Natural killer cell (primary cell): Measurements from ENCODE around the gene SLC15A3. TPM values are rescaled to one million over a fixed set of nuclear protein-coding genes. Genes with fewer than 3 reads are reported as not detected.

Experiments
- ATAC-seq, 3 donors: fragments of 150-1000 bp in 2 of 3; fragments of 200-7000 bp in 1 of 3; cut with Tn5 transposase; 1 replicate in 1 of 3; 2 replicates in 2 of 3; pipeline ENCODE4 v1.10.0; 2021; ENCODE audit warnings: mild to moderate bottlenecking in 2 of 3, moderate library complexity in 2 of 3
- DNase-seq, 2 donors: peaks; one replicate each; pipeline versions ENCODE4 v3.0.0 to v3.0.0-alpha.2; 2013 to 2021; ENCODE audit warnings: mixed read lengths in 1 of 2
- H3K27ac ChIP-seq: one replicate; pipeline ENCODE4 v1.5.1; 2013; ENCODE audit warnings: mild to moderate bottlenecking, low read length
- H3K27me3 ChIP-seq: one replicate; pipeline ENCODE4 v1.6.1; 2013; ENCODE audit warnings: low read length; ENCODE audit not compliant: control insufficient read depth, insufficient read depth
- H3K36me3 ChIP-seq: one replicate; pipeline ENCODE4 v1.6.1; 2013; ENCODE audit warnings: low read length; ENCODE audit not compliant: control insufficient read depth, insufficient read depth
- H3K4me1 ChIP-seq: one replicate; pipeline ENCODE4 v1.6.1; 2013; ENCODE audit warnings: low read length; ENCODE audit not compliant: control insufficient read depth, insufficient read depth
- H3K4me3 ChIP-seq: one replicate; pipeline ENCODE4 v1.5.1; 2013; ENCODE audit warnings: low read length
- H3K9me3 ChIP-seq: one replicate; pipeline ENCODE4 v1.6.1; 2013; ENCODE audit warnings: low read length; ENCODE audit not compliant: control insufficient read depth, insufficient read depth
- H3K27ac Mint-ChIP-seq, 2 donors: one replicate each; pipeline ENCODE4 v1.8.0; 2022; ENCODE audit warnings: mild to moderate bottlenecking in 2 of 2, mixed read lengths in 2 of 2, moderate library complexity in 1 of 2
- H3K27me3 Mint-ChIP-seq, 2 donors: one replicate each; pipeline ENCODE4 v1.8.0; 2022; ENCODE audit warnings: low read depth in 2 of 2, mixed read lengths in 2 of 2
- H3K36me3 Mint-ChIP-seq: one replicate; pipeline ENCODE4 v1.8.0; 2022; ENCODE audit warnings: mixed read lengths
- H3K4me1 Mint-ChIP-seq, 2 donors: one replicate each; pipeline ENCODE4 v1.8.0; 2022; ENCODE audit warnings: mixed read lengths in 2 of 2
- H3K4me3 Mint-ChIP-seq: one replicate; pipeline ENCODE4 v1.8.0; 2022; ENCODE audit warnings: mild to moderate bottlenecking, moderate library complexity, mixed read lengths
- H3K9me3 Mint-ChIP-seq, 2 donors: one replicate each; pipeline ENCODE4 v1.8.0; 2022; ENCODE audit warnings: mixed read lengths in 2 of 2
- CTCF ChIP-seq: fragments of 200-600 bp; IDR thresholded peaks from one replicate; pipeline ENCODE4 v1.8.0; 2022; ENCODE audit warnings: antibody characterized with exemption
- WGBS: methylation state at CpG from one replicate; pipeline ENCODE4 v1.1.7; 2013; ENCODE audit warnings: missing lambda C conversion rate; ENCODE audit not compliant: insufficient coverage; 5-methylcytosine and 5-hydroxymethylcytosine counted together
- intact Hi-C: fragments of 100-400 bp; cut with micrococcal nuclease; formaldehyde crosslinking; loops from one replicate; pipeline ENCODE4 v1.14.2; 2022
- total RNA-seq, 4 donors: library from RNA; stranded (reverse); fragments of 120-200 nt in 1 of 4; gene quantifications; one replicate each; pipeline versions ENCODE4 v1.2.3 to v1.2.4, GENCODE V29; 2013 to 2022

Gene SLC15A3
- total RNA-seq, 3 donors from 2014 or later (not counting 1 experiment from before 2014, with no cell fraction given), result 11.6 to 26.5 (median 20.1) TPM

GRCh38 chr11:60960405-60960804 lies 8.4 kb upstream of the SLC15A3 start:
- H3K4me3 Mint-ChIP-seq, result no peak overlapping the region
- 94% methylated on average over 7 of the region's 7 CpGs for WGBS
- Histone ChIP-seq H3K36me3 (no peaks in the 10 kb centered on the region), H3K4me3 (no peak overlapping the region), H3K27me3 (no peaks in the 10 kb centered on the region), H3K27ac (no peak overlapping the region), H3K4me1 (no peaks in the 10 kb centered on the region), H3K9me3 (no peaks in the 10 kb centered on the region)
- no peaks in the 10 kb centered on the region for H3K9me3 Mint-ChIP-seq
- DNase-seq (no peak), ATAC-seq (no peak)
- no peaks in the 10 kb centered on the region for H3K36me3 Mint-ChIP-seq
- intact Hi-C loops, result no loop called here
- no peak overlapping the region for H3K27ac Mint-ChIP-seq
- H3K27me3 Mint-ChIP-seq, result peaks cover 12 to 17% of the 10 kb centered on the region in 2 donors
- no peak for TF ChIP-seq CTCF
- H3K4me1 Mint-ChIP-seq, result no peaks in the 10 kb centered on the region

- Histone ChIP-seq H3K36me3 (no peaks in the 10 kb centered on the region), H3K4me1 (no peaks in the 10 kb centered on the region), H3K27ac (no peak overlapping the region), H3K27me3 (no peaks in the 10 kb centered on the region), H3K9me3 (no peaks in the 10 kb centered on the region), H3K4me3 (no peak overlapping the region)
- Mint-ChIP-seq H3K27ac (no peak overlapping the region), H3K4me3 (no peak overlapping the region), H3K36me3 (no peaks in the 10 kb centered on the region), H3K4me1 (no peaks in the 10 kb centered on the region), H3K9me3 (no peaks in the 10 kb centered on the region), H3K27me3 (peaks cover 12 to 17% of the 10 kb centered on the region in 2 donors)
- DNase-seq, result no peak
- TF ChIP-seq CTCF, result no peak
- intact Hi-C loops, result no loop called here
- WGBS, result 86% methylated on average over 5 of the region's 6 CpGs
- ATAC-seq, result no peak
Measured at GRCh38 chr11:60959431-60959830, 7.5 kb upstream of the SLC15A3 start.

- no peak overlapping the region for H3K27ac ChIP-seq
- peaks cover 12 to 17% of the 10 kb centered on the region in 2 donors for H3K27me3 Mint-ChIP-seq
- no peaks in the 10 kb centered on the region for H3K36me3 ChIP-seq
- TF ChIP-seq CTCF, result no peak
- no peak overlapping the region for H3K4me3 Mint-ChIP-seq
- no peaks in the 10 kb centered on the region for H3K27me3 ChIP-seq
- ATAC-seq (no peak), DNase-seq (no peak)
- intact Hi-C loops, result no loop called here
- H3K27ac Mint-ChIP-seq, result no peak overlapping the region
- peaks cover 14% of the 10 kb centered on the region for H3K4me1 ChIP-seq
- H3K36me3 Mint-ChIP-seq, result no peaks in the 10 kb centered on the region
- 96% methylated on average over 4 of the region's 4 CpGs for WGBS
- H3K9me3 ChIP-seq, result no peaks in the 10 kb centered on the region
- H3K4me1 Mint-ChIP-seq, result peaks cover 9 to 14% of the 10 kb centered on the region in 2 donors
- H3K9me3 Mint-ChIP-seq, result no peaks in the 10 kb centered on the region
- H3K4me3 ChIP-seq, result no peak overlapping the region
Measured at GRCh38 chr11:60957188-60957587, 5.2 kb upstream of the SLC15A3 start.

GRCh38 chr11:60955571-60955970 lies 3.6 kb upstream of the SLC15A3 start:
- Histone ChIP-seq H3K36me3 (no peaks in the 10 kb centered on the region), H3K4me3 (no peak overlapping the region), H3K9me3 (no peaks in the 10 kb centered on the region), H3K4me1 (peaks cover 25% of the 10 kb centered on the region), H3K27me3 (no peaks in the 10 kb centered on the region), H3K27ac (no peak overlapping the region)
- TF ChIP-seq CTCF, result no peak
- intact Hi-C loops, result no loop called here
- no peak overlapping the region for H3K4me3 Mint-ChIP-seq
- ATAC-seq (no peak), DNase-seq (peak in 1 of 2 donors; percentile 30)
- WGBS, result 35% methylated on average over 4 of the region's 5 CpGs
- peaks cover 8 to 11% of the 10 kb centered on the region in 2 donors for H3K27me3 Mint-ChIP-seq
- no peak overlapping the region for H3K27ac Mint-ChIP-seq
- peaks cover 15 to 22% of the 10 kb centered on the region in 2 donors for H3K4me1 Mint-ChIP-seq
- H3K9me3 Mint-ChIP-seq, result no peaks in the 10 kb centered on the region
- no peaks in the 10 kb centered on the region for H3K36me3 Mint-ChIP-seq
